ENCODE measurements around the gene LYRM2.

The LYRM2 gene

DNA sequence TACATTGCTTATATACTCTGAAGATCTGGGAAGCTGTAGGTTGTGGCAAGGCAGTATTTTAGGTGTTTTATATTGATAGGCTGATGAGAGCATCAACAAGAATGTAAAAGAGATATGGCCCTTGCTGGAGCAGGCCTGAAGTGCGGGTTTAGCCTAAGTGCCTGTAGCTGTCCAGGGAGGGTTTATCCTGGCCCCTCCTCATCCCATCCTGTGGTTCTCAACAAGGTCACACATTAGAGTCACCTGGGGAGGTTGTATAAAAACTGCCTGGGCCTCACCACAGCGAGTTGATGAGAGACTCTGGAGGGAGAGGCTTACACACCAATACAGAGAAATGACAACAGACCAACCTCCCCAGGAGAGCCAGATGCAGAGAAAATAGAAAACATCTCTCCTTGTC is 48.4 kb downstream of the LYRM2 start:
- DNase-seq: no peak

DNA sequence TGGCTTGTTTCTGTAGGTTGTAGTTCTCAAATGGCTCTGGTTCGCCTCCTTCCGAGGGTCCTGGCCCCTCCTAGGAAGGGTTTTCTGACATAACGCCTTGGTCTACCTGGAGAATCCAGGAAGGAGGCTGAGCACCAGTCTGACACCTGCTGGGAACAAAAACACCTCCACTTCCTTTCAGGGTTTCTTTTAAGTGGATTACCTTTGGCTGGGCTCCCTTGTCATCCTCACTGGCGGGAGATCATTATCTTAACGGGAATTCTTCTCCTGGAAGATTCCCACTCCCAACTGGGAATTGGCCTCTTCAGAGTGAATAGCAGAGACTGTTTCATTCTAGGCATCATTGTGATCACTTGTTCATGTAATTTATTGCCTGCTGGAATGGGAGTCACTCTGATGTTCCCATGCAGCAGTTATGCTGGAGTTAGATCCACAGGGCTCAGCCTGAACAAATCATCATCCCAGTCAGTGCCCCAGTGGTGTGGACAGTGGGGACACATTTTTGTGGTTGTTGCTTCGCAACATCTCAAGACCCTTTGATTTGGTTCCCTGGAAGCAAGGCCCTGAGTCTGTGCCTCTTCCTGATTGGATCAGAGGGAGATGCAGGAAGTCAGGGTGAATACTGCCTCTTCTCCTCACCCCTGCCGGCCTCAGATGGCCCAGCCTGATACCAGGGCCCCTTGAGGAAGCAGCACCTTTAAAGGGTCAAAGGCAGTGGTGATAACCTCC is 49.1 kb downstream of the LYRM2 start:
- no peak for DNase-seq

DNA sequence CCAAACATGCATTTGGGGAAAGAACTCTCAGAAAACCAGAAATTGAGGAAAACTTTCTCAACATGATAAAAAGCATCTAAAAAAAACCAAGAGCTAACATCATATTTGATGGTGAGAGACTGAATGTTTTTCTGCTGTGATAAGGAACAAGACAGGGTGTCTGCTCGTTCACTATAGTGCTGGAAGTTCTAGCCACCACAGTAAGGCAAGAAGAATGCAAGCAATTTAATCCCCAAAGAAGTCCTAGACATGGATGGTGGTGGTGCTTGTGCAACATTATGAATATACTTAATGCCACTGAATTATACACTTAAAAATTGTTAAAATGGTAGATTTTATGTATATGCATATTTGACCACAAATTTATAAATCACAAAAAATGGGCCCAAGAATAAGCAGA is 53.4 kb downstream of the LYRM2 start:
- DNase-seq: no peak

DNA sequence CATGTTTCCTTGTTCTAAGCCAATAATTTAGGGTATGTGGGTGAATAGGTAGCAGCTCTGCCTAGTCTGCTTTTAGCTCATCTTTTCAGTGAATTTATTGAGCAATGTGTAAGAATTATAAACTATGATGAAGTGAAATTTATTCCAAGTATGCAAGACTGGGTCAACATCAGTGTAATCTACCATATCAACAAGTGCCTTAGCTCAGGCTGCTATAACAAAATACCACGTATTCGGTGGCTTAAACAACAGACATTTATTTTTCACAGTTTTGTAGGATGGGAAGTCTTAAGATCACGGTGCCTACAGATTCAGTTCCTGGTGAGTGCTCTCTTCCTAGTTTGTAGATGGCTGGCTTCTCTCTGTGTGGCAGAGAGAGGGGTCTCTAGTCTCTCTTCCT is 54.0 kb downstream of the LYRM2 start:
- DNase-seq: no peak

DNA sequence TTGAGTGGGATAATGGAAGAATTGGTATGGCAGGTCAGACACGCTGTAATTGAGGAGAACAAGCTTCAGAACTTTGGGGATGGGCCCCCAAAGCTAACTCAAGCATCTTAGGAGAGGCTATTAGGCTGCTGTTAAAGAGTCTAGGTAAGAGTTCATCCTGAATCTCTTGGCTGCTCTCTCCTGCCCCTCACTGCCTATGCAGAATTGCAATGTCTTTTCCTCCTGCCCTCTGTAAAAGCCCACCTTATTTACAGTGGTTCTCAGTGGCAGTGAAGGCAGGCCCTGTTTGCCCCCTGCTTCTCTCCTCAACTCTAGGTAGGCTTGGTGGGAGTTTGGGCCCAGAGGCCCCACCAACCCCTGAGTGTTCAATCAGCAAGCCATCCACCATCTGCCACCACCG is 55.0 kb downstream of the LYRM2 start:
- no peak for DNase-seq

DNA sequence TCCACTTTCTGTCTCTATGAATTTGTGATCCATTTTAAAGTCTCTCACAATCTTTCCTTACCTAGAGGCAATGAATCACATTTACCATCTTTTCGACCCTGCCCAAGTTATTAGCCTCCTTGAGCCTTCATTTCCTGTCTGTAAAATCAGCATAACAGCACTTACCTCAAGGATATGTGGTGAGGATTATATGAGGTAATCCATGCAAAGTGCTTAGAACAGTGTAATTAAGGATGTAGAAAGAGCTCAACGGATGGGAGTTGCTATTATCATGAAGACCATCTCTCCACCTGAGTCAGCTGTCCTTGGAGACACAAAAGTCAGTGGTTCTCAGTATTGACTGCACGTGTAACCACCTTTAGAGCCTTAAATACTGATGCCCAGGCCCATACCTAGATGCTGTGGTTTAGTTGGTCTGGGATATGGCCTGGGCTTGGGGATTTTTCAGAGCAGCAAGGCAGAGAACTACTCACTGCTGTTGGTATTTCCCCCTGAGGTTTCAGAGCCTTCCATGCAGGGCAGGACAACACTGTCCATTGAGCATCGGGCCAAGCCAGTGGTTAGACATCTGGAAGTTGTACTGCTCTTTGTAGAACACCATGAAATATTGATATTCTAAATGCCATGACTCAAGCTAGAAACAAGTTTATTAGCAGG is 55.8 kb downstream of the LYRM2 start:
- DNase-seq: no peak

DNA sequence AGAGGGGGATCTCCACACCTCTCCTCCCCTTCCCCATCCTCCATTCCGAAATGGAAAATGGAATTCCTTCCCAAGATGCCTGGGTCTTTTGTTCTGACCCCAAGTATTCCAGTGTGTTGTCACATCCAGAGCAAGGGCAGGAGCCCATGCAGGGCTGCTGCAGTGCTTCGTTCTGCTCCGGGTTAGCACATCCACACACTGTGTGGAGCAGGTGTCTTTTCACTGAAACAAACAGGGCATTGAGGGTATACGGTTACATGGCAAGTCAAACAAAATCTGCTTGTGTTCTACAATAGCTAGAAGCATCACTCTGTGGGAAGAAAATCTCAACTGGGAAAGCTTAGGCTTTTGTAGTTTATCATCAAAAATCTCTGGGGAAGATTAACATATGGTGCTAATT is 56.9 kb downstream of the LYRM2 start:
- DNase-seq: no peak

DNA sequence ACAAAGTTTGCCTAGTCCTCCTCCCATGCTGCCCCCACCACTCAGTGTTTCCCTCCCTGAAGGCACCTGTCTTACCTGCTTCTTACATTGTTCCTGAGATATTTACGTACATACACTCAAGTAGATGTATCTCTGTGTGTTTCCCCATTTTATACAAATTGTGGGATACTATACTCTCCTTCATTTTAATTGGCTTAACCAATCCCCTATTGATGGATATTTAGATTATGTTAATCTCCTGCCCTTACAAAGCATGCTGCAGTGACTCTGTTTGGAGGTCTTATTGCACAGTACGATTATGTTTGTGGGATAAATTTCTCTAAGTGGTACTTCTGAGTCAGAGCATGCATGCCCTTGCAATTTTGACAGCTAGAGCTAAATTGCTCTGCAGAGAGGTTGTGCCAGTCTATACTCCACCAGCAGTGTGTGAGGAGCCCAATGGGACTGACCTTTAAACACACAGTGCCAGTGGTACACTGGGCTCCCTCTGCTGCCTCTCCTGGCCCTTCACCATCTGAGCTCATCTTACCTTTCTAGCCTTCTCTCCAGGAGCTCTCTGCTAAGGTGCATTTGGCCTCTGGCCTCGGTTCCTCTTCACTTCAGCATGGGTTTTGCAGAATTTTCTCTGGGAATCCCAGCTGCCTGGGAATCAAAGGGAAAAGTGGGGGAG is 57.4 kb downstream of the LYRM2 start:
- no peak for DNase-seq

DNA sequence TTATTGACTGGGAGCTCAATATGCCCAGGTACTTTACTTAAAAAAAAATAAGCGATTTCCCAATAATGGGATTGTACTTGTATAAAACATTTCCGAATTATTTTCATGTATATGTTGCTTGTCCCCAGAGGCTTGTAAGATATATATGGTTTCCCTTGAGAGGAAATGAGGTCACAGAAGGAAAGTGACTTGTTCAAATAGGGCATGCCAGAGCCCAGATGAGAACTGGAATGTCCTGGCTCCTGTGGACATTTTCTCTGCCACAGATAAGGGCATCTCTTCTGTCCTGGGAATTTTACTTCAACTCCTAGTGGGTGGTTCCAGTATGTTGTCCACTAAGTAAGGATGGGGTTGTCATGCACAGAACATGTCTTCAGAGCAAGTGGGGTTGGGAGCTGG is 63.0 kb downstream of the LYRM2 start:
- DNase-seq: no peak

DNA sequence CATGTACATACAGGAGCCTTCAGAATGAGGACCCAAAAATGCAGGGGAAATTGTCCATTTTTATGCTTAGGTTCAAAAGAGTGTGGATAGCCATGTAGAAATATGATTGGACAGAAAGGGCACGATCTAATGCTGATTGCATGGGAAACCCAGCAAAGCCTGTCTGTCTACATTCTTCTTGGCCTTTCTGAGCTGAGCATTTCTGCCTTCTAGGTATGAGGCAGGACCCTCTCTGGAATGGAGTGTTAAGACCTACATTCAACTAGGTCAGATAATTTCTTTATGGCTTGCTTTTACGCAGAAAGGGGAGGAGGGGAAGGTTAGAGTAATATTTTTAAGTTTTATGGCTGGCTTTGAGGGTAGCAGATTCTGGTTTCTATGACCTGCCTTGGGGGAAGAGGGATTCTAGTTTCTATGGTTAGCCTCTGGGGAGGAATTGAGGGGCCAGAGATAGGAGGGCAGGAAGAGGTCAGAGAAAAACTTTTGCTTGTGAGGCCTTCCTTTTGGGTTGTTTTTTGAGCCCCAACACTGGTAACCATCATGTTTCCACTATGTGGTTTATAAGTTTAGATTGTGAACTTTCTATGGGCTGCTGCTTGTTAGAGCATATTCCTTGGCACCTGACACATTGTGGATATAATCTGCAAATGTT is 63.5 kb downstream of the LYRM2 start:
- no peak for DNase-seq

DNA sequence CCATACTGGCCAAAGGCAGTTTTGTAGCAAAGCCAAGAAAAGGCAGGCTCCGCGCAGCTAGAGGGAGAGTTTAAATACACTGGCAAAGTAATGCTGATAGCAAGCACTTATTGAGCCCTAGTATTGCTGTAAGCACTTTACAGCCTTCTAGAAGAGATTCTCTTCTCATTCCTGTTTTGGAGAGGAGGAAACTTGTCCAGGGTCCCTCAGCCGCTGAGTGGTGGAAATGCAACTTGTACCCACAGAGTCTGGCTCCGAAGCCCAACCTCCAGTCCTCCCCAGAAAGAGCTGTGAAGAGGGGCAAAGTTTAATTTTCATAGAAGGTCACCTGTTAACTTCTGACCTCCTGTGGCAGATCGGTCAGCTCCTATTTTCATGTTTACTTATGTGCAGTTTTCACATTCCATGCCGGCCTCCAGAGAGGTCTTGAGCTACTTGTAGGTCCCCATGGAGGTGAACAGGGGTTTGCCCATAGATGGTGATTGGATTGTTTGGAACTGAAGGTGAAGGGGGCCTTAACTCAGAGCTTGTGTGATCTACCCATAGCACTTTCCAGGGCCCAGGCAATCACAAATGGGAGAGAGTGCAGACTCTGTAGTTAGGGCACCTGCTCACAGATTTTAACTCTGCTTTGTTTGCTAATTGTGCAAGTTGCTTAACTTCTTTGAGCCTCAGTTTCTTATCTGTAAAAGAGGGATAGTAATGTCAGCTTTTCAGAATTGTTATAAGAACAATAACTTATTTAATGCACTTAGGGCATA is 70.7 kb downstream of the LYRM2 start:
- no peak for DNase-seq

DNA sequence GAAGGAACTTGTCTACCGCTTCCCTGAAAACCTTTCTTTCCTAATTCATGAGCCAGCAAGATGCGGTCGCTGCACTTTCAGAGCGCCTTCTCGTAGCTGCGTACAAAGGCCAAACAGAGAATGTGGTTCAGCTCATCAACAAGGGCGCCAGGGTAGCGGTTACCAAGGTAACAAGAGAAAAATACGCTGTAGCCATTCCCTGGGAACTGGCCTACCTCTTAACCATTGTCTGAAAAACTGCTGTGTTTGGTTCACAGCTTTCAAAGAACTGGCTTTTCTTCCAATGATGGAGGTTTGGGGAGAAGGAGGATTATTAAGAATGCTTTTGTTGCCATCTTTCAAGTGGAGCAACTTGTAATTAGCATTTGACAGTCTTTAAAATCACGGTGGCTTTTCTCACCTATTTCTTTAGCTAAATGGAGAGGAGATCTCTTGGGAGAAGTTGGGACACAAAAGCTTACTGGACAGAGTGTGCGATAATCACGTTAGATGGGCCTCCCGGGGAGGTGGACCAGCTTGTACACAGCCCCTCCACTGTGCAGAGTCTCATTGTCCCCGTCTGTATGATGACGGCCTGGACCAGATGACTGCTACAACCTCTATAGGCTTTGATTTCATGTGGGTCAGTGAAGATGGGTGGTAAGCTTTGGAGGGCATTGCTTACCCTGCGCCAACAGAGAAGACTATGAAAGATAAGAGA is 71.5 kb downstream of the LYRM2 start:
- no peak for DNase-seq

DNA sequence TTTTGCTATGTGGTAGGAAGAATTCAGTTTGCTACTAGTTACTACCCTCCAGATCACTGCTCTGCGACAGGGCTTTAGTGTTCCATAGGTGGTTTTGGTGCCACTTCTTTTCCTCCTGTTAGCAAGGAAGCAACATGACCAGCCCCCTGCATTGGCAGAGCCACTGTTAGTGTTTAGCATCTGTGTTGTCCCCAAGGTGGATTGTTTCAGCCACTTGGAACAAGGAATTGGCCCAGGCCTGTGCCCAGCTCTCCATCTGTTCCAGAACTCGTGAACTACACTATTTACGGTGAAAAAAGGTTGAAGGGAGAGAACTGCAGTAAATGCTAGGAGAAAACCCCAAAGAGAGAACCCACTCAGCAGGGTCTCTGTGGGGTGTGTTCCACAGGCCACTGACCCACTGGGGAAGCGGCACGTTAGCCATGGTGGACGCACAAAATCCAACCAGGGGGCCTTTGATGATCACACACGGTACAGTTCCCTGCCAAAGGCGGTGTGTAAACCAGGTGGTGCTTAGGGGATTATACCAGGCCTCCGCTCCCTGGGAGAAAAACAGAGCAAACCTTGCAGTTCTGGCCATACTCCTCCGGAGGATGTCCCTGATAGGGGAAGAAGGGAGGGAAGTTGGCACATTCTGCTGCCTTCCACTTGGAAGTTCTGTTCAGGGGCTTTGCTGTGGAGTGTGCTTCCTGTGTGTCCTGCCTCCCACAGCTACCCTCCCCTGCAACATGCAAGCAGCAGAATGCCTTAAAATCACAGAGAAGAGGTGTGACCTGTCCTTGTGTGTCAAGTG is 72.3 kb downstream of the LYRM2 start:
- DNase-seq: no peak

DNA sequence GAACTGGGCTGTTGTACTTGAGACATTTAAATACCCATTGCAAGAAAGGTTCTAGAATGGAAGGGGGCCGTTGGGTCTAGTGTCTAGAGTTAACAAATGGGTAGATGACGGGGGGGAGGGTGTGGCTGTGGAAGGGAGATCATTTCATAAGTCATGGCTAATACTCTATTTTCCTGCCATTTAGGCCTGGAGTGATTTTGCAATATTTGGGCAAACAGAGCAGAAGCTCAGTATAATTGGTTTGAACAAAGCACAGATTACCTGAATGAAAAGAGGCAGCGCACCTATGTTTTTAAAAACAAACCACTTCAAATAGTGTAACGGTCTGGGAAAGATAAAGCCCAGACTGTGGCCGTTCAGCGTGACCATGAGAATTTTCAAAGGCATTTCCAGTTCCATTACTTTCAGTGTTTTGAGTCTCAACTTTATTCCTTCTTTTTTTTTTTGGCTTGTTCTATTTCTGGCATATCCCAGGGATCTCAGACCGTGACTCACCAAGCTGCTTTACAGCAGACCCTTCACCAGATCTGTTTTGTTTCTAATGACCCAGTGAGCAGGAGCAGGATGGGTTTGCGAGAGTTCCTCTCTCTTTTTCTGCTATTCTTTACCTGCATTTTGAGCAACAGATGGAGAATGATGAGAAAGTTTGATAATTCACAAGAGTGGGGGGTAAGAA is 73.7 kb downstream of the LYRM2 start:
- DNase-seq: no peak

DNA sequence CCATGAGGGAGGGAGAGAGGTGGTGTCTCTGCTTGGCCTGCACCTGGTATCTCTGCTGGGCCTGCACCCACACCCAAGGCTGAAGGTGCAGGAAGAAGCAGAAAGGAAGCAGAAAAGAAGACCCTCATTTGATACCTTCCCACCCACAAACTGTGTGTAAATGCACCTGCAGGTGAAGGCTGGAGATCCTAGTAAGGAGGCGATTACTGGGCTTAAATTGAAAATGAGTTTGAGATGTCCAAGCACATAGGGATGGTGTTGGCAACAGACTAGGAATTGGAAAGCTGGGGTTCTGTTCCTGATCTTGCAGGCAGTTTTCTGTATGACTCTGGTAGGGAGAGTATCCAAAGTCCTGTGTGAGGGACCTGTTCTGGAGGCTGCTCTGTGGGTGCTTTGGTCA is 74.7 kb downstream of the LYRM2 start:
- DNase-seq: no peak

DNA sequence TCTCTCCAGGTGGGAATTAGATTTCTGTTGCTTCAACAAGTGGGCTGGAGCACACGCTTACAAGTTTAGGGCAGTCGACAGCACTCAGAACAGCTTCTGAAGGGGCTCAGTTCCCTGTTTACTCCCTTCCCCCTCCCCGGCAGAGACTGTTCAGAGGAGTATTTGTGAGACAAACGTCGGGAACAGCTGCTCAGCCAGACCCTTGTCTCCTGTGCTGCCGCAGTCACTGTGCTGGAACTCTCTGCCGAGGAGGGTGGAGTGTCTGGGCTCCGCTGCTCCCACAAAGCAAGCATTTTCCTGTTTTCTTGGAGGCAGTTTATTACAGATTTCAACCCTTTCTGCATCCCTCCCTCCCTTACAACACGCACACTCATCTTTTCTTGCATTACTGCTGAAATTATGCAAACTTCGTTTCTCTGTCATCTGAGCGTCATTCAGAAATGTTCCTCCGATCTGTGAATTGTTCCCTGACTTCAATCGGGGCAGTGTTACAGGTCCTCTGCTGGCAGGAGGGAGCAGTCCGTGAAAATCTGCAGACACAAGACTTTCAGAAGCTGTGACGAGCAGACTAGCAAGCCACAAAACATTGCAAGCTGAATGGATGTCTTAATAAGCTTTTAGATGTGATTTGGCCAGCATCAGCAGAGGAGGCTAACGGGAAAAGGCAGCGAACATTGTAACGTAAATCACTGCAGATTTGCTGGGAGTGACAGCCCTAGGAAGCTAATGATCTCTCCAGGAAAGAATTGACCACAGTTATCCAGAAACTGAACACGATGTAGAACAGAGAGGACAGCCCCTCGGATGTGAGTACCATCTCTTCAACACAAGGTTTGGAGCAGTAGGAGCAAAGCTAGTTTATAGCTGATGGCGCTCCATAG is 76.2 kb downstream of the LYRM2 start:
- no peak for DNase-seq

DNA sequence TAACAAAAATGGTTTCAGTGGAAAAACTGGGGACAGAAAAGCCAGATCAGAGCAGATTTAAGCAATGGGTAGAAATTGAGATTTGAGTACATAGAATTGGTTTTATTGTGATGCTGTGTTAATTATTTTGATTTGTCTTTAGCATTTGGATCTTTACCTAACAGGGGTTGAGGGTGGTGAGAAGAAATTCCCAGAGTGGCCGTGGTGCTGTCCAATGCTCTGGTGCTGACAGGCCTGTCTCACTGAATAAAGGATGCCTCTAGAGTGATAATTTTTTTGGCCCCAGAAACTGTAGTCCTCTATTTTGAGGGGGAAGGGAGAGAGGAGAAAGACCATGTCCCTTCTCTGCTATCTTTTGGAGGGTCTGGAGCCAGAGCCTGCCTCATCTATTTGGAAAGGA is 79.1 kb downstream of the LYRM2 start:
- DNase-seq: no peak

DNA sequence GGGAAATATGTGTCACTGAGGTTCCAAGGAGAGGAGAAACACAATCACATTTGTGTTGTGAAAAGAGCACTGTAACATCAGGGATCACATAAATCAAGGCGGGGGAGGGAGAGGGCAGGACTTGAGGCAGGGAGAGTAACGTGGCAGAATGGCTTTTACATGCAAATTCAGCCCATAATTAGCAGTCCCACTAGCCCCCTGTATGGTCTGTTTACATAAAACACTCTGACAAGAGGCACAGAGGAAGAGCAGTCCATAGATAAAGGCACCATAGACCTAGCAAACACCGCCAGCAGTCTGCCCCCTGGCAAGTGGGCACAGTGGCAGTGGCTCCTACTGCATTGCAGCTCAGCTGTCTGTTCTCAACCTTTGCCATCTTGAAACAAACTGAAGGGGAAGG is 82.7 kb downstream of the LYRM2 start:
- no peak for DNase-seq

DNA sequence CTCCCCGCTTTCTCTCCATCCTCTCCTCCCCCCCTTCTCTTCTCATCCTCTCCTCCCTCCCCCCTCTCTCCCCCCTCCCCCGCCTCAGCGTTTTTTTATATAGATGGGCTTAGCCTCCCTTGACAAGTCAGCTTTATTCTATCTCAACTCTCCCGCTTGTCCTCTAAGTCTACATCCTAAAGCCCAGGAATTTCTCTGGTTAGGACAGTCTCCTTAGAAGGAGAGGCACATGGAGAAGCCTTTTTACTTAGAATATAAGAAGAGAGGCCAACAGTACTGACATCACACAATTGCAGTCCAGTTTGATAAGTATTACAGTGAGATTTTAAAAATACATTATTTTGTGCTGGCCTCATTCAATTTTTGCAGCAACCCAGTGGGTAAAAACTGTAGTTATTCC is 83.5 kb downstream of the LYRM2 start:
- DNase-seq: no peak

DNA sequence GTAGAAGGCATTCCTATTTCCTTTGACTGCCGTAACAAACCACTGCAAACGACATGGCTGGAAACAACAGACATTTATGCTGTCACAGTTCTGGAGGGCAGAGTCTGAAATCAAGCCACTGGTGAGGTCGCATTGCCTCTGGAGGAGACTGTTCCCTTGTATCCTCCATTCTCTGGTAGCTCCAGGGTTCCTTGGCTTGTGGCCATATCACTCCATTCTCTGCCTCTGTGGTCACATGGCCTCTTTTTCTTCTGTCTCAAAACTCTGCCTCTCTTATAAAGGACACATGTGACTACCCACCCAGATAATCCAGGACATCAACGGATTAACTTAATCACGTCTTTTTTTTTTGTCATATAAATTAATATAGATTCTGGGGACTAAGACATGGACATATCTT is 84.4 kb downstream of the LYRM2 start:
- no peak for DNase-seq
